Suprapubic skin (tissue), 3 donors: ENCODE results near the gene INPP5A.

Source experiments
- CTCF ChIP-seq, 2 donors: fragments of 200-600 bp in 1 of 2; fragments of 450-650 bp in 1 of 2; sonication (generic) in 1 of 2; IDR thresholded peaks; one replicate each; pipeline ENCODE4 v1.5.1; 2016 to 2019; ENCODE audit warnings: antibody characterized with exemption in 2 of 2, mild to moderate bottlenecking in 1 of 2, moderate library complexity in 1 of 2
- EP300 ChIP-seq: sonication (generic); formaldehyde crosslinking; IDR thresholded peaks from one replicate; pipeline ENCODE4 v1.6.1; 2017; ENCODE audit warnings: antibody characterized with exemption
- POLR2A ChIP-seq, 2 donors: fragments of 450-650 bp; IDR thresholded peaks; one replicate each; pipeline ENCODE4 v1.6.1; 2017; ENCODE audit warnings: antibody characterized with exemption in 2 of 2, mild to moderate bottlenecking in 2 of 2, moderate library complexity in 2 of 2

- TF ChIP-seq CTCF (IDR thresholded peaks at IDR 0.05) = no peak
- no peak for TF ChIP-seq POLR2A (IDR thresholded peaks at IDR 0.05)
- no peak for TF ChIP-seq EP300
Measured at GRCh38 chr10:132700156-132701098, 162.8 kb downstream of the INPP5A start.
